HepG2 (cell line): ENCODE data around the gene SEC31A. TPM values are rescaled to one million over a fixed set of nuclear protein-coding genes. Genes with fewer than 3 reads are reported as not detected.

Experiments used
- ATAC-seq: fragments of 200-7000 bp; cut with Tn5 transposase; 3 replicates; pipeline ENCODE4 v1.9.1; 2020; ENCODE audit warnings: mild to moderate bottlenecking, moderate library complexity
- BruUV-seq: library from RNA; stranded (reverse); fragments of 400-500 nt; replicated peaks from 2 replicates; lab custom pipeline; 2021; lab: Mats Ljungman, UMichigan
- CTCF ChIA-PET: fragments of 300-600 bp; formaldehyde crosslinking; extraction: SDS; loops from one replicate; lab custom pipeline; 2021; ENCODE audit warnings: low total read pairs, inconsistent platforms, low intra/inter-chr PET ratio; lab: Yijun Ruan, JAX
- POLR2A ChIA-PET: fragments of 350-600 bp; sonication (Branson Sonifier 250); formaldehyde crosslinking; loops from one replicate; lab custom pipeline; 2020; ENCODE audit warnings: antibody characterized with exemption, inconsistent platforms; lab: Yijun Ruan, JAX
- DNase-seq: peaks from one replicate; pipeline ENCODE4 v3.0.0-alpha.2; 2015; ENCODE audit warnings: low spot score
- FAIRE-seq: peaks from 3 replicates; lab custom pipeline; 2011; peaks lifted over from hg19 to GRCh38; lab: Jason Lieb, UNC
- H2AFZ ChIP-seq: one replicate; pipeline ENCODE4 v1.6.1; 2011; ENCODE audit warnings: low read length, inconsistent platforms
- H3K27ac ChIP-seq: fragments of 300-600 bp; 3 replicates; pipeline ENCODE4 v1.8.0; 2011; ENCODE audit warnings: mixed run types, mild to moderate bottlenecking, mixed read lengths, low read length, inconsistent platforms; ENCODE audit not compliant: insufficient read depth; ENCODE audit errors: extremely low read length
- H3K27me3 ChIP-seq, 2 experiments: fragments of 200-600 bp in 1 of 2; 2 replicates in 1 of 2; 3 replicates in 1 of 2; pipeline versions ENCODE4 v1.6.0 to v1.8.0; 2011; ENCODE audit warnings: low read length in 2 of 2, mild to moderate bottlenecking in 2 of 2, moderate library complexity in 2 of 2, inconsistent platforms in 1 of 2; ENCODE audit not compliant: insufficient read depth in 2 of 2, control insufficient read depth in 1 of 2
- H3K36me3 ChIP-seq, 2 experiments: fragments of 200-600 bp in 1 of 2; replicated peaks in 1 of 2; 2 replicates in 1 of 2; 3 replicates in 1 of 2; pipeline versions ENCODE4 v1.5.1 to v1.8.0; 2011; ENCODE audit warnings: low read length in 2 of 2, inconsistent platforms in 1 of 2; ENCODE audit not compliant: insufficient read depth in 2 of 2, control insufficient read depth in 1 of 2
- H3K4me1 ChIP-seq: 2 replicates; pipeline ENCODE4 v1.5.1; 2012; ENCODE audit warnings: low read length, inconsistent platforms; ENCODE audit not compliant: insufficient read depth
- H3K4me2 ChIP-seq: 2 replicates; pipeline ENCODE4 v1.6.0; 2011; ENCODE audit warnings: low read depth, low read length, inconsistent platforms
- H3K4me3 ChIP-seq, 3 experiments: fragments of 200-600 bp in 1 of 3; sonication (generic), shearing (Covaris generic) in 1 of 3; replicated peaks in 1 of 3; 2 replicates each; pipeline ENCODE4 v1.5.1; 2011 to 2016; ENCODE audit warnings: low read length in 3 of 3, inconsistent platforms in 2 of 3, low read depth in 2 of 3, mild to moderate bottlenecking in 2 of 3, control low read depth in 1 of 3, mixed read lengths in 1 of 3; ENCODE audit not compliant: insufficient read depth in 1 of 3
- H3K79me2 ChIP-seq: one replicate; pipeline ENCODE4 v1.6.1; 2011; ENCODE audit warnings: low read length, inconsistent platforms; ENCODE audit not compliant: insufficient read depth
- H3K9ac ChIP-seq: 2 replicates; pipeline ENCODE4 v1.6.0; 2011; ENCODE audit warnings: mild to moderate bottlenecking, low read depth, low read length, inconsistent platforms; ENCODE audit not compliant: insufficient read depth
- H3K9me3 ChIP-seq: 2 replicates; pipeline ENCODE4 v1.5.1; 2012; ENCODE audit warnings: mild to moderate bottlenecking, low read length
- H4K20me1 ChIP-seq: 2 replicates; pipeline ENCODE4 v1.6.0; 2011; ENCODE audit warnings: inconsistent platforms, mild to moderate bottlenecking, low read length, moderate library complexity; ENCODE audit not compliant: insufficient read depth
- CTCF ChIP-seq: sonication (generic); formaldehyde crosslinking; IDR thresholded peaks from 2 replicates; pipeline ENCODE4 v1.5.0; 2020; ENCODE audit warnings: mild to moderate bottlenecking, missing genetic modification reagents, moderate library complexity
- DBP ChIP-seq: sonication (generic); formaldehyde crosslinking; IDR thresholded peaks from 2 replicates; pipeline ENCODE4 v1.4.0; 2020; ENCODE audit warnings: missing genetic modification reagents; ENCODE audit errors: not compliant biosample characterization
- HOXA5 ChIP-seq: sonication (generic); formaldehyde crosslinking; IDR thresholded peaks from 2 replicates; pipeline ENCODE4 v1.4.0; 2020; ENCODE audit warnings: missing genetic modification reagents
- HOXA7 ChIP-seq: sonication (generic); formaldehyde crosslinking; IDR thresholded peaks from 2 replicates; pipeline ENCODE4 v1.8.1; 2022; ENCODE audit warnings: mild to moderate bottlenecking, missing genetic modification reagents, moderate library complexity
- STAG1 ChIP-seq: sonication (generic); formaldehyde crosslinking; IDR thresholded peaks from 2 replicates; pipeline ENCODE4 v1.4.0; 2020; ENCODE audit warnings: missing genetic modification reagents
- ZNF235 ChIP-seq: sonication (generic); formaldehyde crosslinking; IDR thresholded peaks from 2 replicates; pipeline ENCODE4 v1.8.1; 2023; ENCODE audit warnings: mild to moderate bottlenecking, missing genetic modification reagents, borderline replicate concordance
- WGBS: methylation state at CpG from one replicate; pipeline ENCODE4 v1.1.6; 2017; ENCODE audit warnings: low lambda C conversion rate; 5-methylcytosine and 5-hydroxymethylcytosine counted together
- in situ Hi-C: cut with HindIII; loops from 2 replicates; pipeline ENCODE4 v1.10.0; 2017; ENCODE audit warnings: low pct_unique_long_range_greater_than_20kb; ENCODE audit not compliant: extremely low pct_ligation_motif_present
- intact Hi-C: fragments of 100-400 bp; cut with micrococcal nuclease; formaldehyde crosslinking; loops from one replicate; pipeline ENCODE4 v1.10.0; 2022; ENCODE audit not compliant: unreplicated experiment
- polyA plus RNA-seq, 8 experiments: library from polyadenylated mRNA; depleted of rRNA in 3 of 8; stranded (reverse) in 7 of 8; unstranded in 1 of 8; fragments of >200 nt; fragmentation: Illumina TruSeq in 4 of 8; extraction: Trizol in 4 of 8; gene quantifications; 2 replicates each; pipeline versions ENCODE4 v1.2.1 to v1.2.3, GENCODE V29; 2011 to 2016; ENCODE audit warnings: low read depth in 4 of 8, missing spikeins in 1 of 8, mixed read lengths in 1 of 8; ENCODE audit not compliant: insufficient read depth in 1 of 8
- total RNA-seq, 5 experiments: library from RNA; depleted of rRNA; stranded (reverse); fragments of >200 nt; fragmentation: Illumina TruSeq; extraction: Trizol; gene quantifications; 2 replicates each; pipeline ENCODE4 v1.2.3, GENCODE V29; 2016; ENCODE audit warnings: low read depth in 1 of 5

SEC31A gene
- total and polyA plus RNA-seq, 2 of the 13 experiments (the other 11 are each of a cell fraction or from before 2014, with no cell fraction given): 231 to 435 TPM

GRCh38 chr4:82801910-82802521 is 88.9 kb downstream of the SEC31A start:
- POLR2A ChIA-PET: no interaction called here

More at GRCh38 chr4:82801910-82802521, 88.9 kb downstream of the SEC31A start:
- H3K27ac ChIP-seq: no peak overlapping the region
- CTCF ChIA-PET: interaction anchor here (1.0 kb wide), 1 partner anchor 340 kb away, joined by 3 read pairs; no protein-coding TSS in a partner anchor
- DNase-seq (peak; percentile 13), ATAC-seq (peak; percentile 42; the same call in 2 of the 3 replicates)
- 28% methylated on average over 3 of the region's 3 CpGs for whole genome bisulfite sequencing
- no peak overlapping the region for H3K4me3 ChIP-seq
- intact Hi-C loops: no loop called here
- H4K20me1 ChIP-seq: no peaks in the 10 kb centered on the region
- H3K9me3 ChIP-seq: no peaks in the 10 kb centered on the region
- H2AFZ ChIP-seq: no peak overlapping the region
- no peaks in the 10 kb centered on the region for H3K4me1 ChIP-seq
- TF ChIP-seq DBP (CRISPR knock-in tag): no peak
- TF ChIP-seq HOXA7 (CRISPR knock-in tag): no peak
- peak; percentile 50 for TF ChIP-seq CTCF (CRISPR knock-in tag)
- no peak for TF ChIP-seq HOXA5 (CRISPR knock-in tag)
- peak; percentile 34 for TF ChIP-seq STAG1 (CRISPR knock-in tag)
- no peak for TF ChIP-seq ZNF235
- TF ChIP-seq, all 625 proteins: peak for 2
- Histone ChIP-seq H3K36me3 (no peaks in the 10 kb centered on the region), H3K4me2 (no peak overlapping the region), H3K27me3 (peaks cover 3 to 32% of the 10 kb centered on the region in 2 experiments), H3K9ac (no peak overlapping the region), H3K79me2 (no peaks in the 10 kb centered on the region)
- FAIRE-seq: no peak
- in situ Hi-C loops: no loop called here
- no TSS peak for BruUV-seq
